NCI-H226 (cell line): ENCODE results near the gene EGLN2.
"Not testable (repeated sequence)": the region's sequence is repeated elsewhere in the genome, so short reads cannot be mapped to it uniquely, and the experiment has no call there.

Experiments used
- DNase-seq: peaks from one replicate; pipeline ENCODE4 v3.0.0-alpha.2; 2015

EGLN2 gene

DNA sequence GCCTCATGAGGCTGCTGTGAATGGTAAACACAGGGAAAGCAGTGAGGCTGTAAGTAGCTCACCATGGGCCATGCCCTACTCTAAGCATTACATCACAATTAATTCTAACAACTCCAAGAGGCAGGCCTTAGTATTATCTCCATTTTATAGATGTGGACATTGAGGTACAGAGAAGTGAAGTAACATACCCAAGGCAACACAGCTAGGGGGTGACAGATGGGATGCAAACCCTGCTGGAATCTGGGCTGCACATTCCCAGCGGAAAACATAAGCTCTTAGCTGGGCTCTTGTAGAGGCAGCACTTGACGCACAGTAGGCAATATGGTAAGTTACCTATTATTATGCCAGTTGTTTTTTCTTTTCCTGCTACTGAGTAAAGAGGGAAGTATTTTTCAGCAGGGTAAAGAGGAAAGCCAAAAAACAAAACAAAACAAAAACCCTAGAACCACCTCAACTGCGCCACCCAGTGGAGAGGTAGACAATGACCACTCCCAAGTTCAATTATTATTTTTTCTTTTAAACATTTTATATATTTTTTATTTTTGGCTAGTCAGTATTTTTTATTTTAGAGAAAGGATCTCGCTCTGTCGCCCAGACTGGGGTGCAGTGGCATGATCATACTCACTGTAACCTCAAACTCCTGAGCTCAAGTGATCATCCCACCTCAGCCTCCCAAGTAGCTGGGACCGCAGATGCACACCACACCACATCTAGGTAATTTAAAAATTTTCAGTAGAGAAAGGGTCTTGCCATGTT lies 20.7 kb downstream of the EGLN2 start:
- not testable (repeated sequence) for DNase-seq

DNA sequence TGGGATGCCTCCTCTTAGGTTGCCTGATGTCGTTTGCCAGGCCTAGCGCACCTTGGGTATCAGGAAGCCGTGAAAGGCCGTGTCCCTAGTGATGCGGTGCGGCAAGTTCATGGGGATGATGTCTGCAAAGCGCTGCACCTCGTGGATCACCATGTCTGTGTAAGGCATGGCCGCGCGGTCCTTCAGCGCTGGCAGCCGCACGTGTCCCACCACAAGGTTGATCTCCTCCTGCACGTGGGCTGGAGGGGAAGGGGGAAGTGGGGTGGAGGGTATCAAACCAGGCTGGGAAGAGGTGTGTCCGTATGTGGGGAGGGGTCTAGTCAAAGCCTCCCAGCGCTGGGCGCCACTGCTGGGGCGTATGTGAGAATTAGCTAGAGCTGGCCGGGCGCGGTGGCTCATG lies 23.2 kb downstream of the EGLN2 start:
- no peak for DNase-seq

DNA sequence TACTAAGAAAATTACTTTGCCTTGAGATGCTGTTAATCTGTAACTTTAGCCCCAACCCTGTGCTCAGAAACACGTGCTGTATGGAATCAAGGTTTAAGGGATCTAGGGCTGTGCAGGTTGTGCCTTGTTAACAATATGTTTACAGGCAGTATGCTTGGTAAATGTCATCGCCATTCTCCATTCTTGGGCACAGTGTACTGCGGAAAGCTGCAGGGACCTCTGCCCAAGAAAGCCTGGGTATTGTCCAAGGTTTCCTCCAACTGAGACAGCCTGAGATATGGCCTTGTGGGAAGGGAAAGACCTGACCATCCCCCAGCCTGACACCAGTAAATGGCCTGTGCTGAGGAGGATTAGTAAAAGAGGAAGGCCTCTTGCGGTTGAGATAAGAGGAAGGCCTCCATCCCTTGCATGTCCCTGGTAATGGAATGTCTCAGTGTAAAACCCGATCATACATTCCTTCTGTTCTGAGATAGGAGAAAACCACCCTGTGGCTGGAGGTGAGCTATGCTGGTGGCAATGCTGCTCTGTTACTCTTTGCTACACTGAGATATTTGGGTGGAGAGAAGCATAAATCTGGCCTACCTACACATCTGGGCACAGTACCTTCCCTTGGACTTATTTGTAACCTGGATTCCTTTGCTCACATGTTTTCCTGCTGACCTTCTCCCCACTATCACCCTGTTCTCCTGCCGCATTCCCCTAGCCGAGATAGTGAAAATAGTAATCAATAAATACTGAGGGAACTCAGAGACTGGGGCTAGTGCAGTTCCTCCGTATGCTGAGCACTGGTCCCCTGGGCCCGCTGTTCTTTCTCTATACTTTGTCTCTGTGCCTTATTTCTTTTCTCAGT lies 23.9 kb downstream of the EGLN2 start:
- peak; percentile 92 for DNase-seq

DNA sequence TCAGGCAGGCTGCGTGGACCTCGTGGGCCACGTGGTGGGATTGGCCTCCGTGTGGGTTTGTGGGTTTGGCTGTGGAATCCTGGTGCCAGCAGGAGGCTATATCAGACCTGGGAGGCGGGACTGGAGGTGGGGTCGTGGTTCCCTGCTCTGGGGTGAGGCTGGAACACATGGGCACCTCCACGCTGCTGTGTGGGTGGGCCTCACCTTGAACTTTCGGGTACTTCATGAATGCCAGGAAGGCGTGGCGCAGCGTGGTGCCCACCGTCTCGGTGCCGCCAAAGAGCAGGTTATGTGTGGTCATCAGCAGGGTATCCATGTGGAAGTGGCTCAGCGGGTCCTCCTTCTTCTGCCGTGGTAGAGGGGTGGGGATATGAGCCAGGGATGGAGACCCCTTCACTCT lies 25.9 kb downstream of the EGLN2 start:
- not testable (repeated sequence) for DNase-seq

DNA sequence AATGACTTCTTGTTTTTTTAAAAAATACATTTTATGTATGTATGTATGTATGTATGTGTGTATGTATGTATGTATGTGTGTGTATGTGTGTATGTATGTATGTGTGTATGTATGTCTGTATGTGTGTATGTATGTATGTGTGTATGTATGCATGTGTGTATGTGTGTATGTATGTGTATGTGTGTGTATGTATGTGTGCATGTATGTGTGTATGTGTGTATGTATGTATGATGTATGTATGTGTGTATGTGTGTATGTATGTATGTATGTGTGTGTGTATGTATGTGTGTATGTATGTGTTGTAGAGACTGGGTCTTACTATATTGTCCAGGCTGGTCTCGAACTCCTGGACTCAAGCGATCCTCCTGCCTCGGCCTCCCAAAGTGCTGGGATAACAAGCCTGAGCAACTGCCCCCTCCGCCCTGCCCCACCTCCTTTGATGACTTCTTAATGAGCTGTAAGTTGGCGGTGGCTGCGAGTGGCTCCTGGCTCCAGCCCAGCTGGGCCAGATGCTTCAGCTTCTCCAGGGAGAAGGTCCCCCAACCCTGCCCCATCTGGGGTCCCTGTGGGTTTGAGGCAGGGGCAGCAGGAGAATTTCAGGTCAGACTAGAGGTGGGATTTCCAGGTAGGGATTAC lies 26.6 kb downstream of the EGLN2 start:
- not testable (repeated sequence) for DNase-seq

DNA sequence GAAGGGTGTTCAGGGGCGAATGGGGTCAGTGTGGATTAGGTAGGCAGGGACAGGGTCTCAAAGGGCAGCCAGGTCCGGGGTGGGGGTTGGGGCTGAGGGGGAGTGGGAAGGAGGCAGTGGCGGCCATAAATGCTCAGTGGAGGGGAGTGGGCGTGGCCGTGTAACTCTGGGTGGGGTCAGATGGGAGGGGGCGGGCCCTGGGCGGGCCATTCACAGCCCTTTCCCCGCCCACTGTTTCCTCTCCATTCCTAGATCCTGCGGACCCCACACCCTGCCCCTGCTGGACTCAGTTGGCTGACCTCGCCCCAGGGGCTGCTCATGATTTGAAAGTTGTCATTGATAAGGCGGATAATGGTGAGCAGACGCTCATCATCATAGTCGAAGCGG lies 27.3 kb downstream of the EGLN2 start:
- DNase-seq: not testable (repeated sequence)

DNA sequence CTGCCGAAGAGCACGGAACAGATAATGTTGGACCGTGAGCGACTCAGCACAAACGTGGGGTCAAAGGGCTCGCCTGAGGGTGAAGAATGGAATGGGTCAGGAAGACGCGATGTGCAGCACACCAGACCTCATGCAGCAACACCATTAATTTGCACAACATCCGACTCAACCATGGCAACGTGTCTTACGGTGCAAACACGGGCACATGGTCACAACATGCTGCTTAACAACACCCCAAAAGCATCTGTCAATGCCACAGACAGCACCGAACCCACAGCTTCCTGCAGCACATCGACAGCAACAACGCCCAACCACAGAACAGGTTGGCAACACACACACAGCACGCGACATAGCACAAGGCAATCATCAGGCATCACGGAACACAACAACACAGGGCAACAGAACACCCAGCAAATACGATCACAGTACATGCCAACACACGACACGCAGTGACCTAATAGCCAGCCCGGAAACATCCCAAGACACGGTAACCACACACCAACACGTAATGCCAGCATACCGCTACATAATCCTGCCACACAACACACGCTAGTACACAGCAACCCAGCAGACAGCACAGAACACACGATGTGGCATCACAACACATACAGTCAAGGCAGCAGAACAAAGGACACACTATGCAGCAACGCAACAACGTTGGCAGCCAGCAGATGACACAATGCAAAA lies 27.9 kb downstream of the EGLN2 start:
- DNase-seq: not testable (repeated sequence)

DNA sequence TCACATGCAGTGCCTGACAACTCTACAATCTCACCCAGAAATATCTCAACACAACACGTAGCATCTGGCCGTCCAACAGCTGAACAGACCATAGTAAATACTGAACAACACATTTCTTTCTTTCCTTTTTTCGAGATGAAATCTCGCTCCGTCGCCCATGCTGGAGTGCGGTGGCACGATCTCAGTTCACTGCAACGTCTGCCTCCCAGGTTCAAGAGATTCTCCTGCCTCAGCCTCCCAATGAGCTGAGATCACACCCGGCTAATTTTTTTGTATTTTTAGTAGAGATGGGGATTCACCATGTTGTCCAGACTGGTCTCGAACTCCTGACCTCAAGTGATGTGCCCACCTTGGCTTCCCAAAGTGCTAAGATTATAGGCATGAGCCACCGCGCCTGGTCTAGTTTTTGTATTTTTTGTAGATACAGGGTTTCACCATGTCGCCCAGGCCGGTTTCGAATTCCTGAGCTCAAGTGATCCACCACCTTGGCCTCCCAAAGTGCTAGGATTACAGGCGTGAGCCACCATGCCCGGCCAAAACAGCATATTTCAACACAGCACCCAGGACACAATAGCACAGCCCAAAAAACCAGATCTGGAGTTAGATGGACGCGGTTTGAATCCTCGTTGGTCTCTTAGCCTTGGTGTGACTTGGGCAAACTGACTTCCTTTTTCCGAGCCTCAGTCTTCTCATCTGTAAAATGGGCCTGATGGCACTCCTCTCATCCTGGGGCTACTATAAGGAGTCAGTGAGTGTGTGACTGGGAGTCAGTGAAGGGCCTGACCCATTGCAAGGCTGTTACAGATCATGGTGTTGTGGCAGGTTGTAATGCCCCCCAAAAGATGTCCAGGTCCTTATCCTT lies 28.6 kb downstream of the EGLN2 start:
- DNase-seq: no peak

DNA sequence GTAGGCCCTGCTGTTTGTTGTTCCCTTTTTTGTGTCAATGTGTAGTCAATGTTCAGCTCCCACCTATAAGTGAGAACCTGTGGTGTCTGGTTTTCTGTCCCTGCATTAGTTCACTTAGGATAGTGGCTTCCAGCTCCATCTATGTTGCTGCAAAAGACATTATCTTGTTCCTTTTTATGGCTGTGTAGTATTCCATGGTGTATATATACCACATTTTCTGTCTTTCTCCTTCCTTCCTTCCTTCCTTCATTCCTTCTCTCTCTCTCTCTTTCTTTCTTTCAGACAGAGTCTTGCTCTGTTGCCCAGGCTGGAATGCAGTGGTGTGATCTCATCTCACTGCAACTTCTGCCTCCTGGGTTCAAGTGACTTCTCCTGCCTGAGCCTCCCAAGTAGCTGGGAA lies 30.2 kb downstream of the EGLN2 start:
- DNase-seq: no peak

DNA sequence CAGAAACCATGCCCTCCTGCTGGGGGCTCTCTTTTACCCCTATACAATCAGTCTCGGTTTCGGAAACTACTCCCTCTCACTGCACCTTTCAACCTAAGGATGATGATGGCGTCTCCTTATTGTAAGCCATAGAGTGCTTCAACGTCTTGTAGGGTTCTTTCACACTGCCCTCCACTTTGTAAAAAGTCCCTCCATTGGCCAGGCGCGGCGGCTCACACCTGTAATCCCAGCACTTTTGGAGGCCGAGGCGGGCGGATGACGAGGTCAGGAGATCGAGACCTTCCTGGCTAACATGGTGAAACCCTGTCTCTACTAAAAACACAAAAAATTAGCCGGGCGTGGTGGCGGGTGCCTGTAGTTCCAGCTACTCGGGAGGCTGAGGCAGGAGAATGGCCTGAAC lies 31.8 kb downstream of the EGLN2 start:
- DNase-seq: not testable (repeated sequence)

DNA sequence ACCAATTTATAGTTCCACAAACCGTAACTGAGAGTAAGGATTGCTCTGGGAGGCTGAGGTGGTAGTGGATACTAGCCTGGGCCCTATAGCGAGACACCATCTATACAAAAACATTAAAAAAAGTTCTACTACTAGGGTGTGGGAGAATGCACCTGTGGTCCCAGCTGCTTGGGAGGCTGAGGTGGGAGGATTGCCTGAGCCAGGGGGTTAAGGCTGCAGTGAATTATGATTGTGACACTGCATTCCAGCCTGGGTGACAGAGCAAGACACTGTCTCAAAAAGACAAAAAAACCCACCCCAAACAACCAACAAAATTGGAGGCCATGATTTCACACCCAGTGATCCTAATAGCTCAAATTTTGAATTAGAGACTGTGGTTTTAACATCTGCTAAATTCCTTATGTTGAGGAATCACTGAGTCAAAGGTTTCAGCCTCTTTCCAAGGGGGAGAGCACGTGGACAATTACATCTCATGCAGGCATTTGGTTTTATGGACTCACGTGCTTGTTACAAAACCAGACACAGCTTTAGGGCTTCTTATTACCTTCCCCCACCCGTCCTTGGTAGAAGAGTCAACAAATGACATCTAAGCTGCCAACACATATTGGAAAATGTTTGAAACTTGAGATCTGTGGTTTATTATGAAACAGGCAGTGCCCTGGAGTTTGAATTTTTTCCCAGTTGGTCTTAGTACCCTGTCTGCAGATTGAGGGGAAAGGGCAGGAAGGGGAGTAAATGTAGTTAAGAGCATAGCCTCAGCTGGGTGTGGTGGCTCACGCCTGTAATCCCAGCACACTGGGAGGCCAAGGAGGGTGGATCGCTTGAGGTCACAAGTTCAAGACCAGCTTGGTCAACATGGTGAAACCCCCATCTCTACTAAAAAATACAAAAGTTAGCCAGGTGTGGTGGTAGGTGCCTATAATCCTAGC lies 32.8 kb downstream of the EGLN2 start:
- peak; percentile 91 for DNase-seq

DNA sequence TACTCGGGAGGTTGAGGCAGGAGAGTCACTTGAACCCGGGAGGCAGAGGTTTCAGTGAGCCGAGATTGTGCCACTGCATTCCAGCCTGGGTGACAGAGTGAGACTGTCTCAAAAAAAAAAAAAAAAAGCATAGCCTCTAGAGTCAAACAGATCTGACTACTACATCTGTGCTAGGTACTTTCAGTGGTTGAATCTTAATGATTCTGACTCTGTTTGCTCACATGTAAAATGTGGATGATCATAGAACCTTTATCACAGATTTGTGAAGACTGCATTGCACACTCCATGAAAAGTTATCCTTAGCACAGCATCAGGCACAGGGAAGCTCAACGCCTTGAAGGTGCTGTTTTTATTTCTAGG lies 33.4 kb downstream of the EGLN2 start:
- not testable (repeated sequence) for DNase-seq

DNA sequence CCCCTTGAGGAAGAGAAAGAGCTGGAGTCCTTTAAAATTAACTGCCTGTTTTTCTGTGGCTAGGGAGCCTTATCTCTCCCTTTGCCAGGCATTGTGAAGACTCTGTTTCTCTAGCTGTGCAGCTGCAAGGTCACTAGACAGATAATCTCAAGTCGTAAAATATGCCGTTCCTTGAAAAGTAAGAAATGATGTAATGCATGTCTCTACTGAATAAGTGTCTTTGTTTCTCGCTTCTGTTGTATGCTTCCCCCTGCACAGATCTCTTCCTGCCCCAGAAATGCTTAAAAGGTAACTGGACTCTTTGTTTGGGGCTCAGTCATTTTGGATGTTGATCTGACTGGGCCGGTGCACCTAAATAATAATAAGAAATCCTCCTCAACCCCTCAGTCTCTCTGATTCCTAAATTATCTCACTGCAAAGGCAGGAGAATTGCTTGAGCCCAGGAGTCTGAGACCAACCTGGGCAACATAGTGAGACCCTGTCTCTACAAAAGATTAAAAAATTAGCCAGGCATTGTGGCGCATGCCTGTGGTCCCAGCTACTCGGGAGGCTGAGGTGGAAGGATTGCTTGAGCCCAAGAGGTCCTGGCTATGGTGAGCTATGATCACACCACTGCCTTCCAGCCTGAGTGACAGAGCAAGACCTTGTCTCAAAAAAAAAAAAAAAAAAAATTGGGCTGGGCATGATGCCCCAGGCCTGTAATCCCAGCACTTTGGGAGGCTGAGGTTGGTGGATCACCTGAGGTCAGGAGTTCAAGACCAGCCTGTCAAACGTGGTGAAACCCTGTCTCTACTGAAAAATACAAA lies 34.9 kb downstream of the EGLN2 start:
- not testable (repeated sequence) for DNase-seq

DNA sequence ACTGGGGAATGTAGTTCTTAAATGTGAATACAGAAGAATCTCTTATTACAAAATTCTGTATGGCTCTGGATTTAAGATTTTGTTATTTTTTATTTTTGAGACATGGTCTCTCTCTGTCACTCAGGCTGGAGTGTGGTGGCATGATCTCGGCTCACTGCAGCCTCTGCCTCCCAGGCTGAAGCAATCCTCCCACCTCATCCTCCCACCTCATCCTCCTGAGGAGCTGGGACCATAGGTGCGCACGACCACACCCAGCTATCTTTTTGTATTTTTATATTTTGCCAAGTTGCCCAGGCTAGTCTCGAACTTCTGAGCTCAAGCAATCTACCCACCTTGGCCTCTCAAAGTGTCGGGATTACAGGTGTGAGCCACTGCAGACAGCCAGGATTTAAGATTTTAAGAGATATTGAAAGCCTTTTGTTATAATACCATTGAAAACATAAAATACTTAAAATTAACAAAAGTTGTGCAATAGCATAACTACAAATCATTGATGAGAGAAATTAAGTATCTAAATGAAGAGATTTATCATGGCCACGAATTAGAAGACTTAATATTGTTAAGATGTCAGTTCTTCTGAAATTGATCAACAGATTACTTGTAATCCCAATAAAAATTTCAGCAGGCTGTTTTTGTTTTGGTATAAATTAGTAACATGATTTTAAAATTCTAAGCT lies 37.9 kb downstream of the EGLN2 start:
- no peak for DNase-seq

DNA sequence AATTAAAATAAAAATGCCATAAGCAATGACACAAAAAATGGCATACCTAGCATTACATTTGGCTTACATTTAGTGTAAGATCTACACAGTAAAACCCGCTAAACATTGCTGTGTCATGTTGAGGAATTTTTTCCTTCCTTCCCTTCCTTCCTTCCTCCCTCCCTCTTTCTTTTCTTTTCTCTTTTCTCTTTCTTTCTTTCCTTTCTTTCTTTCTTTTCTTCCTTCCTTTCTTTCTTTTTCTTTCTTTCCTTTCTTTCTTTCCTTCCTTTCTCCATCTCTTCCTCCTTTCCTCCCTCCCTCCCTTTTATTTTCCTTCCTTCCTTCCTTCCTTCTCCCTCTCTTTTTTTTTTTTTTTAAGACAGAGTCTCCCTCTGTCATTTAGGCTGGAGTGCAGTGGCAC lies 39.5 kb downstream of the EGLN2 start:
- DNase-seq: not testable (repeated sequence)

DNA sequence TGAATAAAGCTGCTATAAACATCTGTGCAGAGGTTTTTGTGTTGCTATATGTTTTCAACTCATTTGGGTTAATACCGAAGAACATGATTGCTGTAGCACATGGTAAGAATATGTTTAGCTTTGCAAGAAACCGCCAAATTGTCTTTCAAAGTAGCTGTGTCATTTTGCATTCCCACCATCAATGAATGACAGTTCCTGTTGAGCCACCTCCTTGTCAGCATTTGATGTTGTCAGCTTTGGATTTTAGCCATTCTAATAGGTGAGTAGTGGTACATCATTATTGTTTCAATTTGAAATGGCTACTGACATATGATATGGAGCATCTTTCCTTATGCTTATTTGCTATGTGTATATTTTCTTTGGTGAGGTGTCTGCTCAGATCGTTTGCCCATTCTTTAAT lies 43.0 kb downstream of the EGLN2 start:
- not testable (repeated sequence) for DNase-seq

DNA sequence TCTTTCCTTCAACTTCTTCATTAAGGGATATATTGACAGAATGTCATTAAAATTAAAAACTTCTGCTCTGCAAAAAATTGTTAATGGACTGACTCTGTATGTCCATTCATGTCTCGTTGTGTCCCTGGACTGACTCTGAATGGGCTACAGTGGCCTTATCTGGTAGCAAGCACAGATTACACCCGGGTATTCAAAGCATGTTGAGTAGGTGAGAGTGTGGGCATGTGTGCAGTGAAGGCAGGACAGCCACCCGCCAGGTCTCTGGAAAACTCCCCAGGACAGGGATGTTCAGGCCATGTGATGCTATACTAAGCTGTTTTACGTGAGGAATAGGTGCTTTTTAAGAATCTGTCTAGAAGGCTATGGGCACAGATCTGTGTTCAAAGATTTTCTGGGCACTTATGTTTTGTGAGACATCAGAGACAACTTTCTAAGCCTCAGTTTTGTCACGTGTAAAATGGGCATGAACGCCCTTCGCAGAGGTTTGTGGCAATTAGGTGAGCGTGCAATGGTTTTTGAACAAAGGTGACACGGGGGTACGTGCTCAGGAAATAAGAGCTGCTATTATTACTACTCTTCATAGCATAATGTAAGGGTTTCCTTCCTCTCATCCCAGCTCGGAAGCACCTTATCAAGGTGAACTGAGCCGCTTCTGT lies 44.1 kb downstream of the EGLN2 start:
- DNase-seq: not testable (repeated sequence)

DNA sequence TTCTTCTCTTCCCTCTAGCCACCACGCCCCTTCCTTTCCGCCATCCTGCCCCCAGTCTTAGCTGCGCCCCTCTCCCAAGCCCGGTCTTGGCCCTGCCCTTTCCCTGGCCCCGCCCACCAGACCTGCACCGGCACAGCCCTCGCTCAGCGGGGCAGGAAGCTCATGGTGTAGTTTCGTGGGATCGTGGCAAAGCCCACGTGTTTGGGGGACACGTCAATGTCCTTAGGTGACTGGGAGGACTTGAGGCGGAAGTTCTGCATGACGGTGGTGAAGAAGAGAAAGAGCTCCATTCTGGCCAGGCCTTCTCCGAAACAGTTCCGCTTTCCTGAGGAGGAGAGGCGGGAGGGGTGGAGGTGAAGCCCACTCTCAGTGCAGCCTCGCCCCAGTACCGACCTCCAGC lies 44.7 kb downstream of the EGLN2 start:
- DNase-seq: not testable (repeated sequence)

DNA sequence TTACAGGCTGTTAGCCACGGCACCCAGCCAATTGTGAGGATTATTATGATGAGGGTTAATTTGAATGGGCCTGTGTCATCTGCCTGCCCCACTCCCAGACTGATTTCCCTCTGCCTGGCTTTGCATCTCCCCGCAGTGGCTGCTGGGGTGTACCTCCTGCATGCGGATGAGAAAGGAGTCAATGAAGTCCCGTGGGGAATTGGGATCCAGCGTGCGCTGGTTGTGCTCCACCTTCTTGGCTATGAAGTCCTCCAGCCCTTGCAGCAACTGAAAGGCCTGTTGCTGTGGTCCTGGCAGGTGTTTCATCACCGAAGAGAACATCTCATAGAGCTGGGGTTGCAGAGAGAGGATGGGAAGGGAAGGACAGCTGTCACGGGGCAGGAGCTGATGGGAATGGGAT lies 47.7 kb downstream of the EGLN2 start:
- DNase-seq: not testable (repeated sequence)
